H54 (cell line): ENCODE results near the gene CCDC120.
A peak's percentile ranks its signal among the peaks of the same experiment; 100 is the strongest.

ENCODE experiments used
- DNase-seq: peaks from one replicate; pipeline ENCODE4 v3.0.0; 2011; ENCODE audit warnings: low spot score, mixed read lengths; ENCODE audit not compliant: insufficient read length
- FAIRE-seq: peaks from 3 replicates; lab custom pipeline; 2011; peaks lifted over from hg19 to GRCh38; lab: Jason Lieb, UNC
- POLR2A ChIP-seq: IDR thresholded peaks from 2 replicates; pipeline ENCODE4 v1.6.1; 2011; ENCODE audit warnings: low read depth, mild to moderate bottlenecking, low read length

CCDC120 gene, protein sequence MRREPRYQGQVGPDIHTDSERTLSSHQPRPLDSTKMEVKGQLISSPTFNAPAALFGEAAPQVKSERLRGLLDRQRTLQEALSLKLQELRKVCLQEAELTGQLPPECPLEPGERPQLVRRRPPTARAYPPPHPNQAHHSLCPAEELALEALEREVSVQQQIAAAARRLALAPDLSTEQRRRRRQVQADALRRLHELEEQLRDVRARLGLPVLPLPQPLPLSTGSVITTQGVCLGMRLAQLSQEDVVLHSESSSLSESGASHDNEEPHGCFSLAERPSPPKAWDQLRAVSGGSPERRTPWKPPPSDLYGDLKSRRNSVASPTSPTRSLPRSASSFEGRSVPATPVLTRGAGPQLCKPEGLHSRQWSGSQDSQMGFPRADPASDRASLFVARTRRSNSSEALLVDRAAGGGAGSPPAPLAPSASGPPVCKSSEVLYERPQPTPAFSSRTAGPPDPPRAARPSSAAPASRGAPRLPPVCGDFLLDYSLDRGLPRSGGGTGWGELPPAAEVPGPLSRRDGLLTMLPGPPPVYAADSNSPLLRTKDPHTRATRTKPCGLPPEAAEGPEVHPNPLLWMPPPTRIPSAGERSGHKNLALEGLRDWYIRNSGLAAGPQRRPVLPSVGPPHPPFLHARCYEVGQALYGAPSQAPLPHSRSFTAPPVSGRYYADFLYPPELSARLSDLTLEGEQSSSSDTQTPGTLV

DNA sequence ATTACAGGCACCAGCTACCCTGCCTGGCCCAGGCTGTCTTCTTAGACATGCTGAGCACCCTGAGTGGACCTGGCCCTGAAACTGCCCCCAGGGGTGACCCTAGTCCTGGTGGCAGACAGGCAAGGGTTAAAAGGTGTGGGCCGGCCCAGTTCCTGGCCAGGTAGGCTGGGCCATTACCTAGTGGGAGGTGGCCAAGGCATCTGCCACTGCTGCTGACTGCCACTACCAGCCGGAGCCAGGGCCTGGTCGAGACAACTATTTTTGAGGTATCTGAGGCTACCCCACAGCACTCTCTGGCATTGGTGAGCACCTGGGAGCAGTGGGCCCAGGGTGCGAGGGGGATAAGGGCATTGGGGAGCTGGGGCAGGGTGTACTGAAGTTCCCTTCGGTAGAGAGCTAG, at the start of gene CCDC120:
CCDC120 (plus strand) TSS at position 206 of the 400 bp plus-strand sequence. CDS start 3,043 bp downstream, outside the sequence.
- FAIRE-seq (no peak), DNase-seq (no peak)
- TF ChIP-seq POLR2A, result no peak

DNA sequence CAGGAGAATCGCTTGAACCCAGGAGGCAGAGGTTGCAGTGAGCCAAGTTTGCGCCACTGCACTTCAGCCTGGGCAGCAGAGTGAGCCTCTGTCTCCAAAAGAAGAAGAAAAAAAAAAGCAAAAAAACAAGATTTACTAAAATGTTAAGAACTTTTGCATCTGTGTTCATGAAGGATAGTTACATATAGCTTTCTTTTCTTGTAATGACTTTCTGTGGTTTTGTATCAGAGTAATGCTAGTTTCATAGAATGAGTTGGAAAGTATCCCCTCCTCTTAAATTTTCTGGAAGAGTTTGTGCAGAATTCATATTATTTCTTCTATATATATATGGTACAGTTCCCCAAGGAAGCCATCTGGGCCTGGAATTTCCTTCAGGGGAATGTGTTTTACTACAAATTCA, 39.7 kb upstream of the CCDC120 start:
- no peak for TF ChIP-seq POLR2A
- DNase-seq (no peak), FAIRE-seq (no peak)

DNA sequence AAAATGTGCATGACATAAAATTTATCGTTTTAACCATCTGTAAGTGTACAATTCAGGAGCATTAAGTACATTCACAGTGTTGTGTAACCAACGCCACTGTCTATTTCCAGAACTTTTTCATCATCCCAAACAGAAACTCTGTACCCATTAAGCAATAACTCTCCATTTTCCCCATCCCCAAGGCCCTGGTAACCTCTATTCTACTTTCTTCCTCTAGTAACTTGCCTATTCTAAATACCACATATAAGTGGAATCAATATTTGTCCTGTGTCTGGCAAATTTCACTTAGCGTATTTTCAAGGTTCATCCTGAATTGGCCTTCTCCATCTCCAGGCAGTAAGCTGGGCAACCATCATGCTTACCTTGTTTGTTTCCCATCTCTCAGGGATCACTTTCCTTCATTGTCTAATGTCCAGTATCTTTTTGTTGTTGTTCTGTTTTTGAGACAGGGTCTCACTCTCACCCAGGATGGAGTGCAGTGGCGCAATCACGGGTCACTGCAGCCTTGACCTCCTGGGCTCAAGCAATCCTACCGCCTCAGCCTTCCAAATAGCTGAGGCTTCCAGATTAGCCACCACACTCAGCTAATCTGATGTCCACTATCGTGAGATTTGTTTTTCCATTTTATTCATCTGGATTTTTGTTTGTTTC, 39.1 kb upstream of the CCDC120 start:
- no peak for DNase-seq
- no peak for FAIRE-seq
- no peak for TF ChIP-seq POLR2A

DNA sequence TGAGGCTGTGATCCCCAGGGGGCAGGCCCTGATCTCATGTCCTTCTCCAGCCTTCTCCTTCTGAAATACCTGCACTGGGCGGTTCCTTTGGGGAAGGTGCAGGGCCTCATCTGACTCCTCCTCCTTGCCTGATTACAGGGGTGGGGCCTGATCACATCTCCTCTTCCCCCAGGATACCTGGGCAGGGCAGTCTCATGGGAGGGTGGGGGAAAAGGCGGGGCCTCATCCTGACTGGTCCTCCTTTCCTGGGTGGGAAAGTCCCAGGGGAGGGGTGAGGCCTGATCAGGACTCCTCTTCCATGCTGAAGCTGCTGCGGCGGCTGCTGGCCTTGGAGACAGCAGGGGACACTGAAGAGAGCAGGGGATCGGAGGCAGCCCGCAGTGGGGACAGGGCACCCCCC, 28.9 kb upstream of the CCDC120 start:
- no peak for FAIRE-seq
- DNase-seq, result no peak
- no peak for TF ChIP-seq POLR2A

DNA sequence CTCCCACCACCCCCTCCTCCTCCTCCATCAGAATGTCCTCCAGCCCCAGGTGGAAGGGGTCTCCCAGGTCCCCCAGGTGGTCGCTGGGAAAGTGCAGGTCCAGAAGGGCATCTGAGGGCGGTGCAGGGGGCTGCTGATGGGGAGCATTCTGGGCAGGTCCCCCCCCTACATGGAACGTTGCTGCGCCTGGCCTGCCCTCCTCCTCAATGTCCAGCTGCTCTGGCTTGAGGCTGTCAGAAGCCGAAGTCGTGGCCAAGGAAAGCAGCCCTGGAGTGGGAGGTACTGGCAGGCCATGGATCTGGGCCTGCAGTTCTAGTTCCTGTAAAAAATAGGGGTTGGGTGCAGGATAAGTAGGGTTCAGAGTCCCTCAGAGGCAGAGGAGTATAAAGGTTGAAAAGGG, 28.5 kb upstream of the CCDC120 start:
- FAIRE-seq (no peak), DNase-seq (no peak)
- no peak for TF ChIP-seq POLR2A

DNA sequence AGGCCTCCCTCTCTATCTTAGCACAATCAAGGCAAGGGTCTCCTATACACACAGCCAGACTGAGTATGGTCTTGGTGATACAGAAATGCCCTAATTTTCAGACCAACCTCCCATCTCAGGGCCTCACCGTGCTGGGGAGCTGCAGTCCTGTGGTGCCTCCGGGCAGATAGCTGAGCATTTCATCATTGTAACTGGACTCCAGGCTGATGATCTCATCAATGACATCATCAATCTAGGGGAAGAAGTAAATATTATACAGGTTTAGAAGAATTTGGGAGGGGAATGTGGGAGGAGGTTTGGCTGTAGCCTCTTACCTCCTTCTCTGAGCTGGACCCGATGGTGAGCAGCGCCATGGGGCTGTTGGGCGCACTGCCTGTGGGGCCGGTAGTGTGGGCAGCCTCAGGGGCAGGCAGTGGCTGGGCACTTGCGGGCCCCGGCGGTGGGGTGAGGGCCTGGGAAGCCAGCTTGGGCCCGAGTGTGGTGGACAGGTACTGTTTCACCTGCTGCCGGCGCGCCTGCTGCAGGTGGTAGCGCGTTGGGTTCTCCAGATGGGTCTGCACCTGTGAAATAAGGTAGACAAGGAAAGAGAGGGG, 20.8 kb upstream of the CCDC120 start:
- TF ChIP-seq POLR2A, result no peak
- FAIRE-seq (no peak), DNase-seq (no peak)

DNA sequence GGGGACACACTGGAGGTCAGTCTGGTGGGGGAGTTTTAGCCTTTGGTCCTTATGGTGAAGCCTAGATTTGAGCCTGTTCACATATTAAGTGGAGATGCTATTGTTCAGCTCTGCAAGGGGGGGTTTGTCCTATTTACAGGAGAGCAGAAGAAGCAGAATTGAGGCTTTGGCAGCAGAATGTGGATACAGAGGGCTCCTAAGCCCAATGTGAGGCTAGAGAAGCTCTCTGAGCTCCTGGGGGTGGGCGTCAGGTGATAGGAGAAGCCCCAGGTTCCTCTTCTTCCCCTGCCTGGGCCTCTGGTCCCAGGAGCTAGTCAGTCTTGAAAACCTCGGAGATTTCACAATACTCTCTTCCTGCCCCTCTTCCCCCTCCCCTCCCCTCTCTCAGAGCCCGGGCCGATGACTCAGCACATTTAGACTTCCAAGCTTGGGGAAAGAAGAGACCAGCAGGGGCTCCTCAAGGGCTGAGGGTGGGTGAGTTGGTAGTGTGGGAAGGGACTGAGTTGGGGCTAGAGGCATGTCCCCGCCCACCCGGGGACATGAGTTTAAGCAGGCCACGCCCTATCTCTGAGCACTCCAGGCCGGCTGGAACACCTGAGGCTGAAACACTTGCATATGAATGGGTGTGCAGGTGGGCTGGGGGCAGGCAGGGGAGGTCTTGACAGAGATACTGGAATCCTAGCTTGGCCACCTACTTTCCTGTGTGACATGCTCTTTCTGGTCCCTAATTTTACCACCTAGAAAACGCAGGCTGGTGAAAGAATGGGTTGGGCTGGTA, 19.0 kb upstream of the CCDC120 start:
- DNase-seq, result peak; percentile 32
- TF ChIP-seq POLR2A, result no peak
- FAIRE-seq, result no peak

DNA sequence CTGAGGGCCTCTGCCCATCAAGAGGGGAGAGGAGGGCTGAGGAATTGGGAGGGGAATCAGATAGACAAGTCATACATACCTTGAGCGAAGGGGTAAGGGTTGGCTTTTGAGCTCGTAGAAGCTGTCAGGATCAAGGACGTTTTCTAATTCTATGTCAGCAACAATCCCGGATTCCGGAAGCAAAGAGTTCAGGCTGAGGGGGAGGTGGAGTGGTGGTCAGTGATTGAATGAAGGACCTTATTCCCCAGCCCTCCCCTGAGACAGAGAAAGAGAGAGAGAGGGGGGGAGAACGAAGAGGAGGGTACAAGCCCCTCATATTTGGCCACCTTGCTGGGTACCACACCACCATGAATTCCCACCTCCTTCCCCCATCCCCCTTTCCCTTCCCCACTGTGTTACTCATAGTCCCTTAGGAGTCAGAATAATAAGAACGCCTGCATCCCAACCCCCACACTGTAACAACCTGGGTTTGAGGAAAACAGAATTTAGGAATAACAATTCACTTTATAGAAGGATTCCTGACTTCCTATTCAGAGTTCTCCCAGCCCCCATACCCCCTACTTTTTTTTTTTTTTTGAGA, 18.3 kb upstream of the CCDC120 start:
- FAIRE-seq (no peak), DNase-seq (no peak)
- TF ChIP-seq POLR2A, result no peak

DNA sequence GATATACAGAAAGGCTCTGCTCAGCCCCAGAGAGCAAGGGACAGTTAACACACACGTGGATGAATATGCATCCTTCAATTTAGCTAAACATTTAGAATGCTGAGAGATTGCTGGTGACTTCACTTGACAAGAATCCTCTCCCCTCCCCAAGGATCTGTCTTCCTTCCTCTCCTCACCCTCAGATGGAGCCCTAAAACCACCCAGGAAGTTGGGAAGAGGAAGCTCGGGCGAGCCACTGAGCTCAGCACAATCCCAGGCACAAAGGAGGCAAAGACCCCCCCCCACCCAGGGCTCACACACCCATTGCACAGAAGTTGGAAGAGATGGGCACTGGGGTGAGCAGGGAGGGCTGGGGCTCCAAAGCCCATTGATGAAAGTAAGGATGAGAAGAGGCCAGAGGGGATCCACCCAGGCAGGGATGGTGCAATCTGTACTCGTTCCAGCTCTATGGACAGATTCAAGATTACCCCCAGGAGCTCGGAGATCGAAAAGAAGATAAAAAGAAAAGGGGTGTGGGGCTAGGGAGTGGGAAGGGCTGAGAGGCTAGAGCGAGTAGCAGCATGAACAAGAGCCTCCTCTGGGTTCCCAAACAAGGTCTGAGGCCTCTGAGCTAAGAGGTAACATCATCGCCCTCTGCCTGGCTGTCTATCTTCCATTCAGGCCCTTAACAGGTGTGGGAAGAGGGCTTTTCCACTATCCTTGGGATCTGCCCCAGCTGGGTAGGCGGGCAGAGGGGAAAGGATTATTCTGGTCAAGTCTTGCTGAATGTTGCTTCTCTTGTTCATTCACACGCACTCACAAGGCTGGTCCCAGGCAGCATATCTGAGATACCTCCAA, 16.8 kb upstream of the CCDC120 start:
- no peak for TF ChIP-seq POLR2A
- FAIRE-seq (no peak), DNase-seq (no peak)

DNA sequence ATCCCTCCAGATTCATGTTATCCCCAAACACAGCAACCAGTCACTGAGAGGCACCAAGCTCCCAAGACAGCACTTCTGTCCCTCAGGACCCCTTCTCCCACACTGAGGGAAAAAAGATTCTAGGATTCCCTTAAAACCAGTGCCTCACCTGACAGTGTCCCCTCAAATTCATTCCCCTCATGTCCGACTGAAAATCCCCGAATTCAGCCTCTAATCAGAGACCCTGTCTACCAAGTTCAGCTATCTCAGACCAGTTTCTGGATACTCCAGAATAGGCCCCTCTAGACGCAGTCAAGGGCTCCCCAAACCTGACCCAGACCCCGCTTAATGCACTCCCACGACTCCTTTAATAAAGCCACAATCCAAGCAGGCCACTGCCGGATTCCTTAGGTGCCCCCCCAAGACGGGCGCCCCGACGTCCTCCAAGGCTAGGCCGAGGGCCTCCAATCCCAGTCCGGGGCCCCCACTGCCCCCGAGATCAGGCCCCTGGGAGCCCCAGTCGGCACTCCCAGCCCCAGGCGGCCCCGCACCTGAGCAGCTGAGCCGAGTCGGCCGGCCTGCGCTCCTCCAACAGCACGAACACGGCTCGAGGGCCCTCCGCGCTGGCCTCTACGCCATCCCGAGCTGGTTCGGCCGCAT, 16.1 kb upstream of the CCDC120 start:
- FAIRE-seq (no peak), DNase-seq (no peak)
- no peak for TF ChIP-seq POLR2A

DNA sequence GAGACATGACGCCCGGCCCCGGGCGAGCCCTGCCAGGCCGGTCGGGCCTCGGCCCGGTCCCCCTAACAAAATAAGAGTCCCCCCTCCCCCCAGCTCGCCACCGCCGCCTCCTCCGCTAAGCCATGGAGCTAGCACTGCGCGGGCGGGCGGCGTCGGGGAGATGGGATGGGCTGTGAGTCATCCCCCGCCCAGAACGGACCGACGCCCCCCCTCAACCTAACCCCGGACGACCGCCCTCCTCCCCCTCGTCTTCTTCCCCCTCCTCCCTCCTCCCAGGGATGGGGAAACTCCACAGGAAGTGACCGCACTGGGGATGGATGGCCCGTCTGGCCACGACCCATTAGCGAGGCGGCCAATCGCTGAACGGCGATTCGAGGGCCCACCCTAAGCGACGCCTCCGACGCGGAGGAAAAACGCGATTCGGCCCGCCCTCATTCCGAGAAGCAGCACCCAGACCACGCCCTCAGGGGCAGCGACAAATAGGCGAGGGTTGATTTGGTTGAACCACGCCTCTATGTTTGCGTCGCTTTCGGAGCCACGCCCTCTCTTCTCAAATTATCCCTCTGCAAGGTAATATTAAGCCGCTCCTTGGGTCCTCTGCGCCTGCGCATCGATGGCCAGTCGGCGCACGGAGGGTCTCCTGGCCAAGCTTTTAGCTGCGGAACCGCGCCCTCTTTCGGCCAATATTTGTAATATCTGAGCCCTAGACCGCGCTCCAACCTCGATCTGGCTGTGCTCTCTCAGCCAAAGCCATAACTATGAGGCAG, 15.4 kb upstream of the CCDC120 start, which contains the start of gene TFE3:
TFE3 (minus strand) TSS at position 138 of the 767 bp plus-strand sequence; CDS start at position 7, 131 bp downstream.
- peak; percentile 54 for DNase-seq
- no peak for FAIRE-seq
- TF ChIP-seq POLR2A, result peak; percentile 49; the same call in 1 of the 2 replicates
